Hypothalamus (tissue), 51 donors: ENCODE results near the gene TMEM125.

ENCODE experiments used
- DNase-seq, 51 donors: peaks; one replicate each; lab custom pipeline; 2025; lab: John Stamatoyannopoulos, UW

TMEM125 gene

GRCh38 chr1:43246466-43247213 is 23.1 kb upstream of the TMEM125 start:
- no peak for DNase-seq

DNA sequence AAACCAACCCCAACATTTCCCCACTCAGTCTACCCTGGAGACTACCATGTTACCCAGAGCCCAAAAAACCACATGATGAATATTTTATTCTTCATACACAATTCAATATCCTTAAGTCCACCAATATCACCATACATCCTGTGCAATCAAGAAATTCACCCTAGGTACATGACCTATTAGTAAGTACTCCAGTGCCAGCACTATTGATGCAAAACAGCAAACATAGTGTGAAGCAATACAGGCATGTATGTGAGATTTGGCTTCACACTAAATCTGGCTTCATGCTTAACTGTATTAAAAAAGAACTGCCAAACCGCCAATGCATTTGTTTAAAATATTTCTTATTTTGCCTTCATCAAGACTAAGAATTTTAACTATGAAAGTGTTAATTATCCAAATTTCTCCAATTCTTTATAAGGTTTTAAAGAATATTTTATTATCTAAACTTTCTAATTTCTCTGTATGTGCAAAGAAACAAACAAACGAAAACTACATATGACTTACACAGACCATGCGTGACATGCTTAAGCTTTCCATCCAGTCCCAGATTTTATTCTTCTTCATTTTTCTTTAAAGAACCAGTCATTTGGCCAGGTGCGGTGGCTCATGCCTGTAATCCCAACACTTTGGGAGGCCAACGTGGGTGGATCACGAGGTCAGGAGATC is 22.4 kb upstream of the TMEM125 start:
- DNase-seq, result no peak

- no peak for DNase-seq
These were observed 19.4 kb upstream of the TMEM125 start for GRCh38 chr1:43250351-43250761.

GRCh38 chr1:43251024-43251423 is 18.8 kb upstream of the TMEM125 start:
- no peak for DNase-seq

DNA sequence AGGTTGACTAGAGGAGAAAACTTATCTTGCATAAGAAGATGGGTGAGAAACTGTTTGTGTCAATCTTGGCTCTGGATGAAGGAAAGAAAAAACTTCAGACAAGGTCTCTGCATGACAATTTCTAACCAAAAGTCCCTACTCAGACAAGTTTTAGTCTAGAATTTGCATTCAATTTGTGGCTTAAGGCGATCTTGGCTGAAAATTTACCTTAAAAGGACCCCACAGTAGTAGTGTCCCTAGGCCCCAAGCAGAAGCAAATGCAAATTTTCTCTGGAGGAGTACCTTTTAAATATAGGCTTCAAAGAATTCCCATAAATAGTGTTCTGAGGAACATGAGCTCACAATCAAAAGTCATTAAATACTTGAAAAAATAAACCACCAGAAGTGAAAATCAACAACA is 17.6 kb upstream of the TMEM125 start:
- DNase-seq, result no peak

DNA sequence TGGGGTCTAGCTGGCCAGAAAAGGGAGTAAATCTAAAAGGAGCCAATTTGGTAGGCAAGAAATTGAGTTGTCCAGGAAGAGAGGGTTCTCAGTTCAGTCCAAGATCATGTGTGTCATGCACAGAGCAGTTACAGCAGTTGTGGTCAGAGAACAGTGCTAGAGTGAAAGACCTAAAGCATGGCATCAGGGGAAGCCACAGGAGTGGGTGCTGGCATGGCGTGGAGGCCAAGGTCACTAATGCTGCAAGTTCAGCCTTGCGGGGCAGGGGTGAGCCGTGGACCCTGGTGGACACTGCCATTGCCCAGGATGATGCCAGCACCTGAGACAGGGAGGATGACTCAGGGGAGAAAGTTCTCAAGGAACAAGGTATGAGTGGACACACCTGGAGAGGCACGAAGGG is 16.6 kb upstream of the TMEM125 start:
- DNase-seq, result no peak

DNA sequence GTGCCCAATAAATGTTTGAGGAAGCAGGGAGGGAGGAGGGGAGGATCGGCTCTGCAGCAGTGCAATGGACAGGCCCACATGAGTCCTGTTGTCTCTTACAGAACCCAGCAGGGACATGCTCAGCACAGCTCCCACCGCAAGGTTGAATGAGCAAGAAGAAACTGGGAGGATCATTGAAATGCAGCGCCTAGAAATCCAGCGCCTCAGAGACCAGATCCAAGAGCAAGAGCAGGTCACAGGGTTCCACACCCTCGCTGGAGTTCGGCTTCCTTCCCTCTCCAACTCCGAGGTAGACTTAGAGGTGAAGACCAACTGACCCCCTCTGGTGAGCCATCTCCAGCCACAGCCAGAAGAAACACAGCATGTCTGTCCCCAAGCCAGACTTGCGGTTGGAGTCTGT is 15.9 kb upstream of the TMEM125 start:
- DNase-seq, result no peak

GRCh38 chr1:43255438-43256210 is 14.2 kb upstream of the TMEM125 start:
- DNase-seq, result no peak

DNA sequence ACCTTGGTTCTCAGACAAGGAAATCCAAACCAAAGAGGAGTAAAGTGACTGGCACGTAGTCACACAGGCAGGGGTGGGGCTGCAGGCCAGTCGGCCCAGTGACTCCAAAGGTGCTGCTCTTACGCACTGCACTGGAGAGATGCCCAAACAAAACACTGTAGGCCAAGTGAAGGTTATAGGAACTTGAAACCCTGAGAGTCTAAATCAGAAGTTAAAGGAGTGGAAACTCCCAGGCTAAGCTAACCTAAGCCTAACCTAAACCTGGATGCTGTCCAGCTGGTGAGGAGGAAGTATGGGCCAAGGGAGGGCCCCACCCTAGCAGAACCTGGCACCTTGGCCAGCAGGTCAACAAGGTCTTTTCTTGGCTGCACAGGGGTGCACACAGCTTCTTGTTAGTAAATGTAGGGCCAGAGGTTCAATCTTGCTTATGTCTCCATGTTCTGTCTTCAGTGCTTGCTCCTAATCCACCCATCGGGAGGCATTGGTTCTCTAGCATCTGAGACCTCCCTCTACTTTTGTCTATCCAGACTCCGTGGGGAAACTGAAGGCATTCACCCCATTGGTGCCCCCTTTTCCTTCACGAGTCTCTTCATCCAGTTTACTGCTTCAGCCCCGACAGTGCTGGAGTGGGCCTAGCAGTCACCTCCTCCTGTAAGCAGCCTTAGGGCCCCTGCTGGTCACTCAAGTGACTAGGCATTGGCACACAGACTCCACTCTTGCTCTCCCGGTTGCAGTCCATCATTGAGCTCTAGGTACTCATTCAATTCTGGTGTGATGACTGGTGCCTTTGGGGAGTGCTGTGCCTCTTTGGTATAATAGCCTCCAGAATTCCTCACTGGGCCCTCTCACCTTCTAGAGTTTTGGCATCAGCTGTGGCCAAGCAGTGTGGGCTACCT is 12.9 kb upstream of the TMEM125 start:
- no peak for DNase-seq

- DNase-seq, result no peak
These were observed 11.4 kb upstream of the TMEM125 start for GRCh38 chr1:43258370-43258769.

DNA sequence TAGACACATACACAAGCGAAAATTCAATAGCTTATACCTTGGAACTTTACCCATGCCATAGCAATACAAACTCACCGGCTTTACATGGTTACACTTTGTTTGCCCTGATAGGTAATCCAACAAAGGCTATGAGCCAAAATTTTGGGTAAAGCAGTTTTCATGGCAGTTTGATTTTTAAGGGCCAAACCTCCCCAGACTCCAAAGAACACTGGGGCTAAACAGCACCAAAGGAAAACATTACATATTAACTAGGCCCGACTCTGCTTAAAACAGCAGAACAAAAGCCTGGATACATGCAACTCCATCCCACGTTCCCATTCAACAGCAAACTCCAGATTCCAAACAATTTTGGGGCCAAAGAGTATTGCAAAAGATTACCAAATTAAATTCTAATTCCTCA is 4.4 kb upstream of the TMEM125 start:
- no peak for DNase-seq

DNA sequence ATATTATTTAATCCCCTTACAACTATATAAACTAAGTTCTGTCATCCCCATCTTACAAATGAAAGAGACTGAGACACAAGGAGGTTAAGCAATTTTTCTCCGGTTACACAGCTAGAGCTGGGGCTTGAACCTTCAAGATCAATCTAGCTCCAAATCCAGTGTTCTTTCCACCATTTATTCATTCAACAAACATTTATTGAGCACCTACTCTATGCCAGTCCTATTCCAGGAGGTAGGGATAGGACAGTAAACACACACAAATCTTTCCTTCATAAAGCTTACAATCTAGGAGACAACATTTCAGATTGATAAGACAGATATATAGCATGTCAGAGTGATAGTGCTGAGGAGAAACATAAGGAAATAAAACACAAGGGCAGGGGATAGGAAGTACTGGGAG is 2.9 kb upstream of the TMEM125 start:
- no peak for DNase-seq

DNA sequence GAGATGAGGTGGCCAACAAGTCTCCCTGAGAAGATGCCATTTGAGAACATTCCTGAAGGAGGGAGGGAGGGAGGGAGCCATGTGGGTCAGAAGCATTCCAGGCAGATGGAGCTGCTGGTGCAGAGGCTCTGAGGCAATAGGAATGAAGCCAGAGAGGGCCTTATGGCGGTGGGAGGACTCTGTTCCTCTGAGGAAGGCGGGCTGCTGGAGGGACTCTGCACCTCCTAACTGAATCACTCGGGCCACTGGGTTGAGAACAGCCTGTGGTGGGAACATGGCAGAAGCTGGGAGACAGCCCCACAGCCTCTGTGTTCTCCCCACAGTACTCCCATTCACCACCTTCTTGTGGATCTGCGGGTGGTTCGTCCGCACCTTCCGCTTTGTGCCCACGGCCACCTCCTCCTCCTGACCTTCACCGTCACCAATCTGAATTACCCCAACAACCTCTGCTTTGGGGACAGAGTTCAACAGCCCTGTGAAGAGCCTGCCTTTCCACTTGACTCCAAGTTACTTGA is 2.4 kb upstream of the TMEM125 start:
- DNase-seq, result no peak

GRCh38 chr1:43267818-43268425 is 1.9 kb upstream of the TMEM125 start:
- DNase-seq, result no peak

GRCh38 chr1:43270421-43271095 is 775 bp downstream of the TMEM125 start:
- no peak for DNase-seq

GRCh38 chr1:43271186-43272118 is 1.7 kb downstream of the TMEM125 start:
- peak in 1 of 51 donors; percentile 42 for DNase-seq

- peak in 35 of 51 donors; percentile 9 to 84 (median 57) for DNase-seq
These were observed 2.4 kb downstream of the TMEM125 start for GRCh38 chr1:43272161-43272560.
